CD14-positive monocyte (primary cell): ENCODE data around the gene SNX20. TPM values are rescaled to one million over a fixed set of nuclear protein-coding genes. Genes with fewer than 3 reads are reported as not detected.
A peak's percentile ranks its signal among the peaks of the same experiment; 100 is the strongest.

Source experiments
- DNase-seq, 3 donors: peaks; one replicate each; pipeline ENCODE4 v3.0.0-alpha.2; 2011 to 2022
- H2AFZ ChIP-seq: 2 replicates; pipeline ENCODE4 v1.6.0; 2012; ENCODE audit warnings: mild to moderate bottlenecking, low read depth, low read length, inconsistent platforms; ENCODE audit not compliant: insufficient read depth, poor library complexity, severe bottlenecking
- H3K27ac ChIP-seq, 2 donors: 1 replicate in 1 of 2; 2 replicates in 1 of 2; pipeline ENCODE4 v1.5.1; 2012 to 2013; ENCODE audit warnings: low read length in 2 of 2, control low read depth in 1 of 2, inconsistent platforms in 1 of 2, low read depth in 1 of 2, mild to moderate bottlenecking in 1 of 2
- H3K27me3 ChIP-seq, 2 donors: one replicate each; pipeline versions ENCODE4 v1.6.0 to v1.6.1; 2011 to 2013; ENCODE audit warnings: low read length in 2 of 2; ENCODE audit not compliant: control insufficient read depth in 2 of 2, insufficient read depth in 2 of 2
- H3K36me3 ChIP-seq, 2 donors: replicated peaks in 1 of 2; 1 replicate in 1 of 2; 2 replicates in 1 of 2; pipeline versions ENCODE4 v1.5.1 to v1.6.1; 2012 to 2013; ENCODE audit warnings: low read length in 2 of 2, control low read depth in 1 of 2, inconsistent platforms in 1 of 2, mild to moderate bottlenecking in 1 of 2; ENCODE audit not compliant: insufficient read depth in 2 of 2, control insufficient read depth in 1 of 2
- H3K4me1 ChIP-seq, 2 donors: 1 replicate in 1 of 2; 2 replicates in 1 of 2; pipeline versions ENCODE4 v1.5.1 to v1.6.1; 2012 to 2013; ENCODE audit warnings: low read length in 2 of 2, control low read depth in 1 of 2, inconsistent platforms in 1 of 2, mild to moderate bottlenecking in 1 of 2, moderate library complexity in 1 of 2; ENCODE audit not compliant: insufficient read depth in 2 of 2, control insufficient read depth in 1 of 2
- H3K4me2 ChIP-seq: replicated peaks from 2 replicates; pipeline ENCODE3; 2012; ENCODE audit warnings: low read length, moderate library complexity, mild to moderate bottlenecking; ENCODE audit not compliant: poor library complexity, severe bottlenecking; ENCODE audit errors: extremely low read depth
- H3K4me3 ChIP-seq, 3 experiments: fragments of 200-600 bp in 1 of 3; sonication (generic) in 1 of 3; replicated peaks in 1 of 3; 1 replicate in 2 of 3; 2 replicates in 1 of 3; pipeline ENCODE4 v1.5.1; 2011 to 2013; ENCODE audit warnings: low read length in 3 of 3, mild to moderate bottlenecking in 3 of 3, control low read depth in 2 of 3, low read depth in 2 of 3, inconsistent platforms in 1 of 3, moderate library complexity in 1 of 3
- H3K79me2 ChIP-seq: 2 replicates; pipeline ENCODE4 v1.6.0; 2012; ENCODE audit warnings: mild to moderate bottlenecking, control low read depth, inconsistent platforms, low read length, moderate library complexity; ENCODE audit not compliant: insufficient read depth
- H3K9ac ChIP-seq: 2 replicates; pipeline ENCODE4 v1.6.0; 2017; ENCODE audit warnings: low read length, mild to moderate bottlenecking; ENCODE audit not compliant: insufficient read depth, poor library complexity, severe bottlenecking
- H3K9me3 ChIP-seq, 2 donors: replicated peaks in 1 of 2; 1 replicate in 1 of 2; 2 replicates in 1 of 2; pipeline versions ENCODE4 v1.5.1 to v1.6.1; 2012 to 2013; ENCODE audit warnings: low read length in 2 of 2, control low read depth in 1 of 2; ENCODE audit not compliant: control insufficient read depth in 1 of 2, insufficient read depth in 1 of 2
- H4K20me1 ChIP-seq: 2 replicates; pipeline ENCODE4 v1.6.0; 2012; ENCODE audit warnings: mild to moderate bottlenecking, low read length, control low read depth, moderate library complexity; ENCODE audit not compliant: insufficient read depth
- H3K27ac Mint-ChIP-seq, 7 donors: one replicate each; pipeline ENCODE4 v1.8.0; 2020; ENCODE audit warnings: mild to moderate bottlenecking in 7 of 7, mixed read lengths in 7 of 7, moderate library complexity in 6 of 7, inconsistent platforms in 2 of 7
- H3K27me3 Mint-ChIP-seq, 3 donors: one replicate each; pipeline ENCODE4 v1.8.0; 2021 to 2022; ENCODE audit warnings: low read depth in 3 of 3, mild to moderate bottlenecking in 3 of 3, mixed read lengths in 3 of 3, moderate library complexity in 3 of 3, inconsistent platforms in 1 of 3
- H3K36me3 Mint-ChIP-seq, 2 donors: one replicate each; pipeline ENCODE4 v1.8.0; 2020; ENCODE audit warnings: mixed read lengths in 2 of 2, inconsistent platforms in 1 of 2, mild to moderate bottlenecking in 1 of 2
- H3K4me1 Mint-ChIP-seq: one replicate; pipeline ENCODE4 v1.8.0; 2020; ENCODE audit warnings: mild to moderate bottlenecking, mixed read lengths
- H3K4me3 Mint-ChIP-seq, 2 donors: one replicate each; pipeline ENCODE4 v1.8.0; 2020; ENCODE audit warnings: mild to moderate bottlenecking in 2 of 2, mixed read lengths in 2 of 2, moderate library complexity in 1 of 2
- H3K9me3 Mint-ChIP-seq, 7 donors: one replicate each; pipeline ENCODE4 v1.8.0; 2020 to 2022; ENCODE audit warnings: mixed read lengths in 7 of 7, mild to moderate bottlenecking in 6 of 7, moderate library complexity in 6 of 7, inconsistent platforms in 2 of 7
- WGBS: methylation state at CpG from one replicate; pipeline ENCODE4 v1.1.5; 2013; ENCODE audit warnings: missing lambda C conversion rate; ENCODE audit not compliant: insufficient coverage; 5-methylcytosine and 5-hydroxymethylcytosine counted together
- intact Hi-C, 2 donors: fragments of 100-400 bp; cut with micrococcal nuclease; formaldehyde crosslinking; loops; one replicate each; pipeline versions ENCODE4 v1.15.0 to v1.15.1; 2023
- polyA plus RNA-seq, 3 donors: library from polyadenylated mRNA; depleted of rRNA in 1 of 3; unstranded in 2 of 3; stranded (reverse) in 1 of 3; fragments of 300-500 nt in 2 of 3; fragments of >200 nt in 1 of 3; fragmentation: Illumina TruSeq in 2 of 3; gene quantifications; 1 replicate in 2 of 3; 2 replicates in 1 of 3; pipeline ENCODE4 v1.2.3, GENCODE V29; 2012 to 2021
- TF ChIP-seq, protein P1 (sequence below): fragments of 200-600 bp; IDR thresholded peaks from one replicate; pipeline ENCODE4 v1.8.0; 2022; ENCODE audit warnings: antibody characterized with exemption, mild to moderate bottlenecking

The SNX20 gene
- polyA plus RNA-seq, 3 donors = 51.0 to 83.2 (median 52.0) TPM

DNA sequence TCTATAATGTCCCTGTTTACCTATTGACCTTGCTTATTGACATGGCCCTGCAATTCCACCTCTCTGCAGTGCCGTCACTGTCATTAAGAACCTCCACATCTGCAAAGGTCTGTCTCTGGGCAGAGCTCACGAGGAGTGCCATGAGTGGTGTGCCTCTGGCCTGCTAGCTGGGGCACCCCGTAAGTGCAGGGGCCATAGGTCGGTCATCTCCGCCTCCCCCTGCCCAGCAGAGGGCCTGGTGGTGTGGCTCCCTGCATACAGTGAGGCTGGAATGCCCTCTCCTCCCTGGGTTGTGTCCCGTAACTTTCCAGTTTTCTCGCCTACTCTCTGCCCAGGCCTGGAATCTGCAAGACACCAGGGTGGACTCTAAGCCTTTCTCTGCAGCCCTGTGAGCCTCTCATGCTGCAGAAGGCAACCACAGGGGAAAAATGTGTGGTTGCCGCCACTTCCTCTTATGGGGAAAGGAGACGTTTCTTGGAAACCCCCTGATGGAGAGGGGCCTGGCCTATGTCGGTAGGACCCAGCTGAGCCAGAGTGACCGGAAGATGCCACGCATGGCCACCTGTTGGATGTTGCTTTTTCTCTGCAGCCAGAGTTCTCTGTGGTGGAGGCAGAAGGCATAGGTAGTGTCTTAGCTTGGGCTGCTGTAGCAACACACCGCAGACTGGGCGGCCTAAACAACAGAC is 2.7 kb upstream of the SNX20 start:
- H3K79me2 ChIP-seq = peaks cover 44% of the 10 kb centered on the region
- TF ChIP-seq, protein P1, sequence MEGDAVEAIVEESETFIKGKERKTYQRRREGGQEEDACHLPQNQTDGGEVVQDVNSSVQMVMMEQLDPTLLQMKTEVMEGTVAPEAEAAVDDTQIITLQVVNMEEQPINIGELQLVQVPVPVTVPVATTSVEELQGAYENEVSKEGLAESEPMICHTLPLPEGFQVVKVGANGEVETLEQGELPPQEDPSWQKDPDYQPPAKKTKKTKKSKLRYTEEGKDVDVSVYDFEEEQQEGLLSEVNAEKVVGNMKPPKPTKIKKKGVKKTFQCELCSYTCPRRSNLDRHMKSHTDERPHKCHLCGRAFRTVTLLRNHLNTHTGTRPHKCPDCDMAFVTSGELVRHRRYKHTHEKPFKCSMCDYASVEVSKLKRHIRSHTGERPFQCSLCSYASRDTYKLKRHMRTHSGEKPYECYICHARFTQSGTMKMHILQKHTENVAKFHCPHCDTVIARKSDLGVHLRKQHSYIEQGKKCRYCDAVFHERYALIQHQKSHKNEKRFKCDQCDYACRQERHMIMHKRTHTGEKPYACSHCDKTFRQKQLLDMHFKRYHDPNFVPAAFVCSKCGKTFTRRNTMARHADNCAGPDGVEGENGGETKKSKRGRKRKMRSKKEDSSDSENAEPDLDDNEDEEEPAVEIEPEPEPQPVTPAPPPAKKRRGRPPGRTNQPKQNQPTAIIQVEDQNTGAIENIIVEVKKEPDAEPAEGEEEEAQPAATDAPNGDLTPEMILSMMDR = no peak
- H4K20me1 ChIP-seq = no peaks in the 10 kb centered on the region
- H3K4me3 ChIP-seq = peak overlapping the region in 1 of 3 experiments; percentile 60
- DNase-seq = peak; percentile 92 to 95 (median 93)
- peak overlapping the region; percentile 96 to 100 (median 99) for H3K27ac Mint-ChIP-seq
- H2AFZ ChIP-seq = no peak overlapping the region
- H3K4me2 ChIP-seq = peak overlapping the region; percentile 57
- H3K4me3 Mint-ChIP-seq = peak overlapping the region; percentile 38 to 78
- H3K4me1 ChIP-seq = peaks cover 89 to 97% of the 10 kb centered on the region in 2 donors
- no peaks in the 10 kb centered on the region for H3K27me3 ChIP-seq
- H3K9me3 Mint-ChIP-seq = peaks cover 0 to 2% (median 0%) of the 10 kb centered on the region in 7 donors
- intact Hi-C loops = loop anchor here in 1 of 2 donors (5.0 to 10.0 kb wide), 2 partner anchors 58 to 529 kb away; partner anchors contain the start of genes CYLD and TENT4B
- H3K9me3 ChIP-seq = no peaks in the 10 kb centered on the region
- peak overlapping the region; percentile 93 to 100 for H3K27ac ChIP-seq
- H3K27me3 Mint-ChIP-seq = peaks cover 0 to 6% (median 2%) of the 10 kb centered on the region in 3 donors
- 0% methylated on average over 10 of the region's 14 CpGs for WGBS
- H3K36me3 ChIP-seq = peaks cover 3 to 6% of the 10 kb centered on the region in 2 donors
- H3K9ac ChIP-seq = peak overlapping the region; percentile 80
- H3K4me1 Mint-ChIP-seq = peaks cover 91% of the 10 kb centered on the region
- peaks cover 14 to 16% of the 10 kb centered on the region in 2 donors for H3K36me3 Mint-ChIP-seq

DNA sequence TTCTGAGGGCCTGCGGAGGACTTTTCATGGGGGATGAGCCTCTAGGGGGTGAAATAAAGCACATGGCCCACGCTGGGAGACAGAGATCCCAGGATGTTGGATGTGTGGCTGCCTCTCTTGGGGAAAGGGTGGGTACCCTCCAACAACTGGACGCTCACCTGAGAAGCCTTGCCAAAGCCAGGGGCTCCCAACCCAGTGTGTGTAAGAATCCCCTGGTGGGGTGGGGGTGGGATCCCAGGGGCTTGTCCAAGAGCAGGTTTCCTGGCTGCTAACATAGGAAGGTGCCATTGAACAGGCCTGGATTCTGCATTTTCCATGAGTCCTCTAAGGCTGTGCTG is 587 bp downstream of the SNX20 start:
- H3K79me2 ChIP-seq = peaks cover 71% of the 10 kb centered on the region
- peak overlapping the region; percentile 84 for H3K9ac ChIP-seq
- peak overlapping the region; percentile 98 for H3K4me2 ChIP-seq
- DNase-seq = no peak
- WGBS = 35% methylated on average over 2 of the region's 3 CpGs
- Mint-ChIP-seq H3K36me3 (peaks cover 45 to 49% of the 10 kb centered on the region in 2 donors), H3K9me3 (peaks cover 0 to 3% (median 0%) of the 10 kb centered on the region in 7 donors), H3K27me3 (peaks cover 0 to 6% (median 0%) of the 10 kb centered on the region in 3 donors), H3K27ac (peak overlapping the region; percentile 96 to 100 (median 96)), H3K4me1 (peaks cover 79% of the 10 kb centered on the region), H3K4me3 (peak overlapping the region; percentile 80 to 95)
- H3K9me3 ChIP-seq = no peaks in the 10 kb centered on the region
- peaks cover 32% of the 10 kb centered on the region for H4K20me1 ChIP-seq
- intact Hi-C loops = loop anchor here in 1 of 2 donors (5.0 to 10.0 kb wide), 2 partner anchors 62 to 526 kb away; partner anchors contain the start of genes CYLD and TENT4B
- peaks cover 74 to 91% of the 10 kb centered on the region in 2 donors for H3K4me1 ChIP-seq
- H3K36me3 ChIP-seq = peaks cover 26 to 38% of the 10 kb centered on the region in 2 donors
- peak overlapping the region; percentile 51 to 92 (median 84) for H3K4me3 ChIP-seq
- H2AFZ ChIP-seq = no peak overlapping the region
- TF ChIP-seq, protein P1 = no peak
- no peaks in the 10 kb centered on the region for H3K27me3 ChIP-seq
- peak overlapping the region; percentile 86 to 100 for H3K27ac ChIP-seq
